HG02759 (cell line): ENCODE results near the gene PLXNA3.

Experiments used
- ATAC-seq: cut with Tn5 transposase; IDR thresholded peaks from one replicate; pipeline ENCODE4 v1.9.1; 2021; ENCODE audit warnings: mild to moderate bottlenecking, moderate library complexity; ENCODE audit not compliant: unreplicated experiment

PLXNA3 gene

DNA sequence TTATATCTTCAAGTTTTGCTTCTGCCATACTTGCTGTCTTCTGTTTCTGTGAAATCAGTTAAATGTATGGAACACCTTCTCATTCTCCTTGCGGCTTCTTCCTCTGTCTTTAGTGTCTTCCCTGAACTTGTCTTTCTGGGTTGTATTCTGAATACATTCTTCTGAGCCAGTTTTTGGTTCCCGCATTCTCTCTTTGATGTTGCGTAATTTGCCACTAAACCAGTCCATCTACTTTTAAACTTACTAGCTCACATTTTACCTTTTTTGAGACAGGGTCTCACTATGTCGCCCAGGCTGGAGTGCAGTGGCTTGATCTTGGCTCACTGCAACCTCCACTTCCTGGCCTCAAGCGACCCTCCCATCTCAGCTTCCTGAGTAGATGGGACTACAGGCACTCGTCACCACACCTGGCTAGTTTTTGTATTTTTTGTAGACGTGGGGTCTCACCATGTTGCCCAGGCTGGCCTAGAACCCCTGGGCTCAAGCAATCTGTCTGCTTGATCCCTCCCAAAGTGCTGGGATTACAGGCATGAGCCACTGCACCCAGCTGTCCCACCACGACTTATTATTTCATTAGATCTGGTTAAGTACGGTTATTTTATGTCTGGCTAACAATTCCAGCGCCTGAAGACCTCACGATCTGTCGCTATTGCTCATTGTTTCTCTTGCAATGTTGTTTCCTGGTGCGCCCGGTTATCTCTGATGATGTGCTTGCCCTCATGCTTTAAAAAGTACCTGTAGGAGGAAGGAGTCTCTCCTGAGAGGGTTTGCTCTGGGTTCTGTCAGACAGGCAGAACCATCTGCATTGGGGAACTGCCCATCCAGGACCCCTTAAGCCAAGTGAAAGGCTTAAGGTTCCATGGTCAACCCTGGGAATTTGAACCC is 67.8 kb downstream of the PLXNA3 start:
- no peak for ATAC-seq

DNA sequence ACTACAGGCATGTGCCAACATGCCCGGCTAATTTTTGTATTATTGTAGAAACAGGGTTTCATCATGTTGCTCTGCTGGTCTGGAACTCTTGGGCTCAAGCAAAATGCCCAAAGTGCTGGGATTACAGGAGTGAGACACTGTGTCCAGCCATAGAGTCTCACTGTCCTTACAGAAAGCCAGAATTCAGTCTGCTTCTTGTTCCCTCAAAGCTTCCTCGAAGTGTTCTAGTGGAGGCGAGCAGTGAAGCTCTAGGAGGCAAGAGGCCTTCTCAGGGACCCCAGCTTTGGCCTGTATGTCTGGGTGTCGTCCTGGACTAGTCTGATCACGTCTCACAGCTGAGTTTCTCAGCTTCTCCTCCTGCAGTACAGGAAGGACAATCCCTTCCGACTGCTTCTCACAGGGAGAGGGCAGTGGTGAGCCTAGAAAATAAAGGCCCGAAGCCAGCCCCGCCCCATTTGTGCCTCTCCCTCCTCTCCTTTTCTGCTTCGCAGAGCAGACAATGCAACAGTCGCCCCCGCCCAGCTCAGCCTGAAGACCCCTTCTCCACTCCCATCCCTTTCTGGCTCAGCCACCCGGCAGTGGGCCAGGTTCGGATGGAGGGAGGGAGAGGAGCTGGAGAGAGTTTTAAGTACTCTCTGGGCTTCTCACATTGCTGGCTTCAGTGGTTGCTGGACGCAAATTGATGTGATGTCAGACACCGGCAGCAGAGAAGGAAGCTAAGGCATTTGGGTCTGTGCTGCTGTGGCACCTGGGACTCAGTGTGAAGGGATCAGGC is 69.0 kb downstream of the PLXNA3 start:
- ATAC-seq: peak; percentile 69
